Measurements from ENCODE around the gene SLC13A3.

The SLC13A3 gene

DNA sequence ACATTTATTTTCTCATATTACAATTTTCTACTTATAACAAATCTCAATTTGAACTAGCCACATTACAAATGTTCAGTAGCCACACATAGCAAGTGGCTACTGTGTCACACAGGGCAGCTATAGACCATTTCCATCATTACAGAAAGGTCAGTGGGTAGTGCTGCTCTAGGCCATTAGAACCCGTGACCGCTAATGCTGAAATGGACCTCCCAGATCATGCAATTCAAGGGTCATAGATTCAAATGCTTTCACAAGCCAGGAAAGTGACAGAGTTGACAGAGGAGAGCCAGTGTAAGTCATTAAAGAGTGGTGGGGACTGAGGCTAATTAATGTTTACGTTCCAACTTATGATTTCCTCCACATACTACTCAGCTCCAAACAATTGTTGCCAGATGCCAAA lies 97.3 kb downstream of the SLC13A3 start:
- no peak for TF ChIP-seq CTCF (IDR thresholded peaks at IDR 0.05; ENCODE audit: low read depth, low read length)
- DNase-seq (ENCODE audit: low read depth in 2 of 2): no peak
- no peak overlapping the region for H3K4me3 ChIP-seq (replicated peaks in 1 of 2; ENCODE audit: low read depth in 2 of 2, low read length in 2 of 2)

GRCh38 chr20:46552460-46553420 lies 98.5 kb downstream of the SLC13A3 start:
- DNase-seq (ENCODE audit: low read depth in 2 of 2): no peak
- H3K4me3 ChIP-seq (replicated peaks in 1 of 2; ENCODE audit: low read depth in 2 of 2, low read length in 2 of 2): no peak overlapping the region
- no peak for TF ChIP-seq CTCF (IDR thresholded peaks at IDR 0.05; ENCODE audit: low read depth, low read length)

DNA sequence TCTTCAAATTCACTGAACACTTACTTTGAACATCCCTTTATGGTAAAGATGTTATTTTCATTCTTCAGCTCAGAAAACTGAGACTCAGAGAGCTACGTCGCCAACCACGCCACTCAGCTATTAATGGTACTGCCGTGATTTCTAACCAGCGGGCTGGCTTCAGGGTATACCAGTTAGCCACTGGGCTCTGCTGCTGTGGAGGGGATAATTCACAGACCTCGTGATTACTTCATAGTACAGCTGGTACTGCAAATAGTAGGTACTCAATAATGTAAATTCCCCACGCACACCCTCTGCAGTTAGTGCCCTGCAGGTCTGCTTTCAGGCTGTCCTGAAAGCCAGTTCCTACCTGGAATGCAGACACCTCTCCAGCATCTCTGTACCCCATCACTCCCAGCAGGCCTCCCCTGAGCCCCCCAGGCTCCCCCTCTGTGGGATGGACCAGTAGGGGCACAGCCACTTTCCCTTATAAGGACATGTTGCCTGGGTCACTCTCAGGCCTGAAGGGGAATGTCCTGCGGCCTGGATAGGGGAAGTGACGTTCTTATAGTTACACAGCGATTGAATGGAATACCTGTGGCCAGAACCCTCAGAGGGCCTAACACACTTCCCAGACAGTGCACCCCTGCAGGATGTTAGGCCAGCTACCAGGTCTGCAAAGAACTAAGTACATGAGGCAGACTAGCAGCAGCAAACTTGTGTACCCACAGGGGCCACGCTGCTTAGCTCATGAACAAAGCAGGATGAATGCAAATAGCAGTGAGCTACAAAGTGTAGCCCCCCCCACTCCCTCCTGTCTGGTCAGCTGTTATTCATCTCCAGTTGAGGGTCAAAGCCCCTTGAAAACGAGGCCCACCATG lies 99.5 kb downstream of the SLC13A3 start:
- no peak for TF ChIP-seq CTCF (IDR thresholded peaks at IDR 0.05; ENCODE audit: low read depth, low read length)
- DNase-seq (ENCODE audit: low read depth in 2 of 2): no peak

DNA sequence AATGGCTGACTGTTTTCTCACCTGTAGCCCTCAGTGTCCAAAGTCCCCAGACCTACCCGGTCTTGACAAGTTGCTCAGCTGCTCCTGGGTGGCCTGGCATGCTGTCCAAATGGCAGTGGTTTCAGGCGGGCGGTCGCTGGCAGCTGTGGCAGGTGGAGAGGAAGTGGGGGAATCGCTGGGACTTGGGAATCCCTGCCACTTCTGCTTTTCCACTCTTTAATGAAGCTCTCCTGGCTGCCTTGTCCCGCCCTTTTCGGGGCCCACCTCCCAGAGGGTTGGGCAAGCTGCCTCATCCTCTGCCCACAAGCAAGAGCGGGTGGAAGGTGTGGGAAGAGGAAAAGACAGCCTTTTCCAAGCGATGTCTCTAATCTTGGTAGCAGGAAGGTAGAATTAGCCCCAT lies 100.8 kb downstream of the SLC13A3 start, which contains the start of gene OCSTAMP:
Gene OCSTAMP (minus strand): TSS at position 194 of the 400 bp plus-strand sequence. CDS start 94 bp downstream, at position 100.
- TF ChIP-seq CTCF (IDR thresholded peaks at IDR 0.05; ENCODE audit: low read depth, low read length): no peak
- no peak for DNase-seq (ENCODE audit: low read depth in 2 of 2)
- no peak within 1 kb of the TSS for H3K4me3 ChIP-seq (replicated peaks in 1 of 2; ENCODE audit: low read depth in 2 of 2, low read length in 2 of 2)

More for the DNA sequence above, 99.5 kb downstream of the SLC13A3 start:
- no peak overlapping the region for H3K4me3 ChIP-seq (replicated peaks in 1 of 2; ENCODE audit: low read depth in 2 of 2, low read length in 2 of 2)

DNA sequence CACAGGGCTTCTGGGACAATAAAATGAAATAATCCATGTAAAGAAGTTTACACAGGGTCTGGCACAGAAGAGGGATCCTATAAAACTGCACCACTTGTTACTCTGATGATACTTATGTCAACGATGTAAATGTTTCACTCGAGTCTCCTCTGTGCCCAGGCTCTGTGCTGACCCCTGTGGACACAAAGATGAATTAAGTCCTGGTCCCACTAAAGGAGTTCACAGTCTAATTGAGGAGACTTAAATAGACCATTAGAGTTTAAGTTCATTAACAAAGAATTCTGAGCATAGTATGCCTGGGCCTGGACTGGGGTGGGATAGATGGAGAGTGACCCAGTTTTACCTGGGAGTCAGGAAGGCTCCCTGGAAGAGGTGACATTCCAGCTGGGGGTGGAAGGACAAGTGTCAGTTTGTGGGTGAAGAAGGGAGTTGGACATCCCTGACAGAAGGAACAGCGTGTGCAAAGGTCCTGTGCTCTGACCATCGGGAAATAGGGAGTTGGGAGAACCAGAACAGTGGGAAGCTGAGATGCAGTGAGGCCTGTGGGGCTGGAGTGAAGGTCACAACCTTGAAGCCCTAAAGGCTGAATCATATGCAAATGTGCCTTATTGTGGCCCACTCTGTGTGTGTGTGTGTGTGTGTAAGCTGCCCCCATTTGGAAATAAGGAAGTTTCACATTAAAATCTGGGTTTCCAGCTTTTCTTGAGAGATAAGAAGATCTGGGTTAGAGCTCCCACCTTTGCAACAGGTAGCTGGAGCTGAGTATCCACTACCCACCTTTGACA lies 101.9 kb downstream of the SLC13A3 start:
- no peak for TF ChIP-seq CTCF (IDR thresholded peaks at IDR 0.05; ENCODE audit: low read depth, low read length)
- DNase-seq (ENCODE audit: low read depth in 2 of 2): no peak
- H3K4me3 ChIP-seq (replicated peaks in 1 of 2; ENCODE audit: low read depth in 2 of 2, low read length in 2 of 2): no peak overlapping the region

- H3K4me3 ChIP-seq (replicated peaks in 1 of 2; ENCODE audit: low read depth in 2 of 2, low read length in 2 of 2): no peak overlapping the region
- no peak for DNase-seq (ENCODE audit: low read depth in 2 of 2)
- TF ChIP-seq CTCF (IDR thresholded peaks at IDR 0.05; ENCODE audit: low read depth, low read length): no peak
Measured at GRCh38 chr20:46548688-46549087, 102.6 kb downstream of the SLC13A3 start.
